Neutrophil (primary cell): ENCODE data around the gene TNS3.

Source experiments
- H3K27ac ChIP-seq: fragments of 200-600 bp; sonication (generic); 2 replicates; pipeline ENCODE4 v1.5.1; 2016; ENCODE audit warnings: mild to moderate bottlenecking, moderate library complexity
- H3K27me3 ChIP-seq: fragments of 200-600 bp; sonication (generic); 2 replicates; pipeline ENCODE4 v1.6.0; 2016; ENCODE audit warnings: mild to moderate bottlenecking
- H3K36me3 ChIP-seq: fragments of 200-600 bp; sonication (generic); 2 replicates; pipeline ENCODE4 v1.5.1; 2017
- H3K4me1 ChIP-seq, 2 experiments: fragments of 200-600 bp in 1 of 2; sonication (generic) in 1 of 2; 1 replicate in 1 of 2; 2 replicates in 1 of 2; pipeline versions ENCODE4 v1.5.1 to v1.6.1; 2013 to 2016; ENCODE audit warnings: low read depth in 1 of 2, low read length in 1 of 2, mild to moderate bottlenecking in 1 of 2, moderate library complexity in 1 of 2; ENCODE audit not compliant: control insufficient read depth in 1 of 2, insufficient read depth in 1 of 2
- H3K4me3 ChIP-seq, 2 experiments: fragments of 200-600 bp in 1 of 2; sonication (generic) in 1 of 2; 1 replicate in 1 of 2; 2 replicates in 1 of 2; pipeline ENCODE4 v1.5.1; 2013 to 2016; ENCODE audit warnings: low read depth in 1 of 2, low read length in 1 of 2, mild to moderate bottlenecking in 1 of 2, moderate library complexity in 1 of 2
- H3K9me3 ChIP-seq: fragments of 200-600 bp; sonication (generic); 2 replicates; pipeline ENCODE4 v1.5.1; 2016
- CTCF ChIP-seq: fragments of 200-600 bp; sonication (generic); IDR thresholded peaks from 2 replicates; pipeline ENCODE4 v1.5.1; 2016; ENCODE audit warnings: antibody characterized with exemption

Gene TNS3

GRCh38 chr7:47318395-47319182 is 263.3 kb downstream of the TNS3 start:
- Histone ChIP-seq H3K27ac (no peak overlapping the region), H3K4me3 (no peak overlapping the region), H3K9me3 (no peaks in the 10 kb centered on the region), H3K4me1 (no peaks in the 10 kb centered on the region), H3K27me3 (no peaks in the 10 kb centered on the region), H3K36me3 (no peaks in the 10 kb centered on the region)
- TF ChIP-seq CTCF: no peak

- TF ChIP-seq CTCF: no peak
- Histone ChIP-seq H3K27ac (no peak overlapping the region), H3K36me3 (no peaks in the 10 kb centered on the region), H3K4me1 (no peaks in the 10 kb centered on the region), H3K4me3 (no peak overlapping the region), H3K27me3 (no peaks in the 10 kb centered on the region), H3K9me3 (no peaks in the 10 kb centered on the region)
These were observed 264.4 kb downstream of the TNS3 start for GRCh38 chr7:47317487-47317886.

GRCh38 chr7:47314728-47315607 is 266.9 kb downstream of the TNS3 start:
- Histone ChIP-seq H3K27me3 (no peaks in the 10 kb centered on the region), H3K9me3 (no peaks in the 10 kb centered on the region), H3K4me1 (no peaks in the 10 kb centered on the region), H3K27ac (no peak overlapping the region), H3K36me3 (no peaks in the 10 kb centered on the region), H3K4me3 (no peak overlapping the region)
- no peak for TF ChIP-seq CTCF

- H3K4me3 ChIP-seq: no peak overlapping the region
- H3K27ac ChIP-seq: no peak overlapping the region
- H3K4me1 ChIP-seq: no peaks in the 10 kb centered on the region
- no peaks in the 10 kb centered on the region for H3K27me3 ChIP-seq
- H3K36me3 ChIP-seq: no peaks in the 10 kb centered on the region
- no peaks in the 10 kb centered on the region for H3K9me3 ChIP-seq
- no peak for TF ChIP-seq CTCF
These were observed 267.7 kb downstream of the TNS3 start for GRCh38 chr7:47314248-47314647.

GRCh38 chr7:47313564-47313963 is 268.3 kb downstream of the TNS3 start:
- Histone ChIP-seq H3K27me3 (no peaks in the 10 kb centered on the region), H3K9me3 (no peaks in the 10 kb centered on the region), H3K4me1 (no peaks in the 10 kb centered on the region), H3K27ac (no peak overlapping the region), H3K4me3 (no peak overlapping the region), H3K36me3 (no peaks in the 10 kb centered on the region)
- TF ChIP-seq CTCF: no peak
